Small intestine (tissue), 4 donors: Measurements from ENCODE around the gene MSN. TPM values are rescaled to one million over a fixed set of nuclear protein-coding genes. Genes with fewer than 3 reads are reported as not detected.

ENCODE experiments used
- polyA plus RNA-seq, 4 donors: library from polyadenylated mRNA; stranded (reverse) in 3 of 4; unstranded in 1 of 4; fragments of 200-250 nt in 3 of 4; fragments of 120-200 nt in 1 of 4; gene quantifications; one replicate each; pipeline versions ENCODE4 v1.2.1 to v1.2.3, GENCODE V29; 2013
- donor health status: healthy with polysubstance abuse.
- donor health status: Bipolar disorder and iron deficiency.
- donor health status: healthy.

Gene MSN
- polyA plus RNA-seq, 4 donors, result 13.6 to 63.4 (median 43.4) TPM

Other genes starting within 250 kb of the MSN start
- 10 to 100 TPM in 2 of 4 donors, 1 to 10 TPM in 2; 7.6 to 26.3 (median 15.0) TPM for gene LAS1L, start 132.9 kb upstream of the MSN start, polyA plus RNA-seq